Activated CD8-positive, alpha-beta T cell treated with anti-CD3 and anti-CD28 coated beads, Interleukin-2, amount 10 ng/mL, durations not matched to agents 7 days and 5 days (primary cell): ENCODE results near the gene ZNF202. TPM values are rescaled to one million over a fixed set of nuclear protein-coding genes. Genes with fewer than 3 reads are reported as not detected.
"Not testable (repeated sequence)": the region's sequence is repeated elsewhere in the genome, so short reads cannot be mapped to it uniquely, and the experiment has no call there.

Source experiments
- ATAC-seq: fragments of 150-1000 bp; cut with Tn5 transposase; one replicate; pipeline ENCODE4 v1.10.0; 2021; ENCODE audit warnings: moderate library complexity
- CTCF ChIA-PET: fragments of 350-600 bp; sonication (Branson Sonifier 250); formaldehyde crosslinking; loops from one replicate; lab custom pipeline; 2021; ENCODE audit warnings: antibody characterized with exemption; lab: Charles Lee
- POLR2A ChIA-PET: fragments of 350-600 bp; sonication (Branson Sonifier 250); formaldehyde crosslinking; loops from one replicate; lab custom pipeline; 2021; ENCODE audit warnings: antibody characterized with exemption; lab: Charles Lee
- DNase-seq: peaks from one replicate; pipeline ENCODE4 v3.0.0-alpha.2; 2020
- H3K27ac Mint-ChIP-seq: one replicate; pipeline ENCODE4 v1.8.0; 2021; ENCODE audit warnings: mild to moderate bottlenecking, mixed read lengths
- H3K27me3 Mint-ChIP-seq: one replicate; pipeline ENCODE4 v1.8.0; 2021; ENCODE audit warnings: low read depth, mixed read lengths
- H3K36me3 Mint-ChIP-seq: one replicate; pipeline ENCODE4 v1.8.0; 2021; ENCODE audit warnings: low read depth, mixed read lengths
- H3K4me1 Mint-ChIP-seq: one replicate; pipeline ENCODE4 v1.8.0; 2021; ENCODE audit warnings: low read depth, mixed read lengths
- H3K4me3 Mint-ChIP-seq: one replicate; pipeline ENCODE4 v1.8.0; 2021; ENCODE audit warnings: mild to moderate bottlenecking, mixed read lengths
- H3K9me3 Mint-ChIP-seq: one replicate; pipeline ENCODE4 v1.8.0; 2022; ENCODE audit warnings: mixed read lengths; ENCODE audit not compliant: insufficient read depth
- total RNA-seq, 2 experiments: library from RNA; stranded (reverse); gene quantifications; one replicate each; pipeline ENCODE4 v1.2.3, GENCODE V29; 2021

ZNF202 gene
- total RNA-seq, 2 experiments from 2014 or later, result 13.6 to 13.8 TPM

- H3K9me3 Mint-ChIP-seq, result peaks cover 11% of the 10 kb centered on the region
- no peaks in the 10 kb centered on the region for H3K36me3 Mint-ChIP-seq
- ChIA-PET POLR2A (no interaction called here), CTCF (no interaction called here)
- ATAC-seq (no peak), DNase-seq (no peak)
- peaks cover 2% of the 10 kb centered on the region for H3K27me3 Mint-ChIP-seq
- H3K4me1 Mint-ChIP-seq, result peaks cover 28% of the 10 kb centered on the region
- H3K4me3 Mint-ChIP-seq, result no peak overlapping the region
- no peak overlapping the region for H3K27ac Mint-ChIP-seq
Measured at GRCh38 chr11:123757976-123758375, 16.5 kb upstream of the ZNF202 start.

GRCh38 chr11:123755813-123756212 is 14.4 kb upstream of the ZNF202 start:
- Mint-ChIP-seq H3K27me3 (peaks cover 4% of the 10 kb centered on the region), H3K9me3 (no peaks in the 10 kb centered on the region), H3K4me3 (no peak overlapping the region), H3K27ac (no peak overlapping the region), H3K4me1 (peaks cover 30% of the 10 kb centered on the region), H3K36me3 (no peaks in the 10 kb centered on the region)
- ChIA-PET POLR2A (interaction anchor here (0.6 kb wide), 1 partner anchor 10 kb away, joined by 4 read pairs; no protein-coding TSS in a partner anchor), CTCF (no interaction called here)
- DNase-seq, result no peak
- no peak for ATAC-seq

- POLR2A ChIA-PET, result no interaction called here
- Mint-ChIP-seq H3K4me3 (no peak overlapping the region), H3K27ac (no peak overlapping the region), H3K4me1 (peaks cover 30% of the 10 kb centered on the region), H3K36me3 (no peaks in the 10 kb centered on the region), H3K27me3 (peaks cover 5% of the 10 kb centered on the region), H3K9me3 (no peaks in the 10 kb centered on the region)
- ATAC-seq, result no peak
- DNase-seq, result no peak
- CTCF ChIA-PET, result no interaction called here
Measured at GRCh38 chr11:123755344-123755743, 13.9 kb upstream of the ZNF202 start.

- H3K4me1 Mint-ChIP-seq, result peaks cover 30% of the 10 kb centered on the region
- H3K9me3 Mint-ChIP-seq, result no peaks in the 10 kb centered on the region
- DNase-seq, result no peak
- H3K27ac Mint-ChIP-seq, result no peak within 1 kb of the TSS
- ATAC-seq, result no peak
- CTCF ChIA-PET, result interaction anchor here (1.0 kb wide), 1 partner anchor 34 kb away, joined by 3 read pairs; no protein-coding TSS in a partner anchor
- no peak within 1 kb of the TSS for H3K4me3 Mint-ChIP-seq
- POLR2A ChIA-PET, result no interaction called here
- peaks cover 9% of the 10 kb centered on the region for H3K27me3 Mint-ChIP-seq
- H3K36me3 Mint-ChIP-seq, result no peaks in the 10 kb centered on the region
Measured at GRCh38 chr11:123754101-123754568, 12.7 kb upstream of the ZNF202 start, which contains the start of gene OR6X1. Gene OR6X1, minus strand, starts transcription at chr11:123754518. Its CDS starts 0 bp downstream, at chr11:123754518.

- ChIA-PET POLR2A (no interaction called here), CTCF (no interaction called here)
- Mint-ChIP-seq H3K27ac (no peak overlapping the region), H3K4me1 (peaks cover 30% of the 10 kb centered on the region), H3K4me3 (no peak overlapping the region), H3K9me3 (no peaks in the 10 kb centered on the region), H3K36me3 (no peaks in the 10 kb centered on the region), H3K27me3 (peaks cover 8% of the 10 kb centered on the region)
- ATAC-seq (no peak), DNase-seq (no peak)
Measured at GRCh38 chr11:123753110-123753509, 11.7 kb upstream of the ZNF202 start.

- DNase-seq (no peak), ATAC-seq (no peak)
- Mint-ChIP-seq H3K4me1 (peaks cover 30% of the 10 kb centered on the region), H3K4me3 (no peak overlapping the region), H3K27me3 (peaks cover 11% of the 10 kb centered on the region), H3K27ac (no peak overlapping the region), H3K36me3 (no peaks in the 10 kb centered on the region), H3K9me3 (no peaks in the 10 kb centered on the region)
- ChIA-PET CTCF (no interaction called here), POLR2A (no interaction called here)
Measured at GRCh38 chr11:123751781-123752180, 10.3 kb upstream of the ZNF202 start.

GRCh38 chr11:123748349-123748748 is 6.9 kb upstream of the ZNF202 start:
- H3K4me1 Mint-ChIP-seq, H3K36me3 Mint-ChIP-seq, H3K9me3 Mint-ChIP-seq, ATAC-seq, CTCF ChIA-PET, DNase-seq, H3K4me3 Mint-ChIP-seq, H3K27ac Mint-ChIP-seq, POLR2A ChIA-PET: not testable (repeated sequence)
- peaks cover 15% of the 10 kb centered on the region for H3K27me3 Mint-ChIP-seq

GRCh38 chr11:123745764-123746451 is 4.4 kb upstream of the ZNF202 start:
- H3K9me3 Mint-ChIP-seq, result no peaks in the 10 kb centered on the region
- DNase-seq, result no peak
- H3K27me3 Mint-ChIP-seq, result peaks cover 13% of the 10 kb centered on the region
- POLR2A ChIA-PET, result interaction anchor here (0.6 kb wide), 1 partner anchor 10 kb away, joined by 4 read pairs; no protein-coding TSS in a partner anchor
- no peak overlapping the region for H3K27ac Mint-ChIP-seq
- H3K4me3 Mint-ChIP-seq, result no peak overlapping the region
- CTCF ChIA-PET, result no interaction called here
- H3K36me3 Mint-ChIP-seq, result no peaks in the 10 kb centered on the region
- ATAC-seq, result no peak
- H3K4me1 Mint-ChIP-seq, result peaks cover 10% of the 10 kb centered on the region

GRCh38 chr11:123742724-123743120 is 1.3 kb upstream of the ZNF202 start:
- no peak overlapping the region for H3K4me3 Mint-ChIP-seq
- DNase-seq (no peak), ATAC-seq (no peak)
- ChIA-PET CTCF (no interaction called here), POLR2A (interaction anchor here (1.2 kb wide), 1 partner anchor 9 kb away, joined by 5 read pairs; no protein-coding TSS in a partner anchor)
- H3K4me1 Mint-ChIP-seq, result peaks cover 31% of the 10 kb centered on the region
- no peak overlapping the region for H3K27ac Mint-ChIP-seq
- peaks cover 15% of the 10 kb centered on the region for H3K36me3 Mint-ChIP-seq
- no peaks in the 10 kb centered on the region for H3K9me3 Mint-ChIP-seq
- H3K27me3 Mint-ChIP-seq, result peaks cover 8% of the 10 kb centered on the region

- POLR2A ChIA-PET, result no interaction called here
- CTCF ChIA-PET, result no interaction called here
- H3K4me3 Mint-ChIP-seq, result peak overlapping the region; percentile 93
- ATAC-seq (no peak), DNase-seq (no peak)
- peaks cover 21% of the 10 kb centered on the region for H3K36me3 Mint-ChIP-seq
- no peaks in the 10 kb centered on the region for H3K9me3 Mint-ChIP-seq
- H3K27me3 Mint-ChIP-seq, result peaks cover 6% of the 10 kb centered on the region
- H3K4me1 Mint-ChIP-seq, result peaks cover 31% of the 10 kb centered on the region
- peak overlapping the region; percentile 93 for H3K27ac Mint-ChIP-seq
Measured at GRCh38 chr11:123742031-123742723, 717 bp upstream of the ZNF202 start.

- Mint-ChIP-seq H3K4me1 (peaks cover 31% of the 10 kb centered on the region), H3K9me3 (no peaks in the 10 kb centered on the region), H3K36me3 (peaks cover 24% of the 10 kb centered on the region), H3K27ac (peak overlapping the region; percentile 93), H3K27me3 (peaks cover 4% of the 10 kb centered on the region), H3K4me3 (peak overlapping the region; percentile 93)
- ATAC-seq, result no peak
- CTCF ChIA-PET, result interaction anchor here (1.2 kb wide), 2 partner anchors 12 to 33 kb away, joined by 3 to 4 read pairs; no protein-coding TSS in a partner anchor
- POLR2A ChIA-PET, result interaction anchor here (0.9 kb wide), 1 partner anchor 9 kb away, joined by 3 read pairs; no protein-coding TSS in a partner anchor
- DNase-seq, result no peak
Measured at GRCh38 chr11:123740787-123741158, 687 bp downstream of the ZNF202 start.

GRCh38 chr11:123738374-123738773 is 3.1 kb downstream of the ZNF202 start:
- Mint-ChIP-seq H3K27ac (no peak overlapping the region), H3K4me3 (no peak overlapping the region), H3K9me3 (no peaks in the 10 kb centered on the region), H3K4me1 (peaks cover 31% of the 10 kb centered on the region), H3K36me3 (peaks cover 41% of the 10 kb centered on the region), H3K27me3 (no peaks in the 10 kb centered on the region)
- ChIA-PET POLR2A (no interaction called here), CTCF (no interaction called here)
- ATAC-seq, result no peak
- no peak for DNase-seq
